Fibroblast of peridontal ligament (primary cell): ENCODE data around the gene GRK1.

ENCODE experiments used
- DNase-seq: peaks from one replicate; pipeline ENCODE4 v3.0.0-alpha.2; 2010; ENCODE audit errors: extremely low read depth

GRK1 gene

GRCh38 chr13:113729187-113730019 lies 62.4 kb downstream of the GRK1 start:
- no peak for DNase-seq

DNA sequence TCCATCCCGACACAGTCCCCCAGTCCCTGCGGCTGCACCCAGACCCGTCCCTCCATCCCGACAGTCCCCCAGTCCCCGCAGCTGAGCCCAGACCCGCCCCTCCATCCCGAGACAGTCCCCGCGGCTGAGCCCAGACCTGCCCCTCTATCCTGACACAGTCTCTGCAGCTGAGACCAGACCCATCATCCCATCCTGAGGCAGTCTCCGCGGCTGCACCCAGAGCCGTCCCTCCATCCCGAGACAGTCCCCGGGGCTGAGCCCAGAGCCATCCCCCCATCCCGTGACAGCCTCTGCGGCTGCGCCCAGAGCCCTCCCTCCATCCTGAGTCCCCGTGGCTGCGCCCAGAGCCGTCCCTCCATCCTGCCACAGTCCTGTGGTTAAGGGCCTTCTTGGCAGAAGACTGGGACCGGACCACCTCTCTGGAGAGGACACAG lies 63.3 kb downstream of the GRK1 start:
- no peak for DNase-seq

DNA sequence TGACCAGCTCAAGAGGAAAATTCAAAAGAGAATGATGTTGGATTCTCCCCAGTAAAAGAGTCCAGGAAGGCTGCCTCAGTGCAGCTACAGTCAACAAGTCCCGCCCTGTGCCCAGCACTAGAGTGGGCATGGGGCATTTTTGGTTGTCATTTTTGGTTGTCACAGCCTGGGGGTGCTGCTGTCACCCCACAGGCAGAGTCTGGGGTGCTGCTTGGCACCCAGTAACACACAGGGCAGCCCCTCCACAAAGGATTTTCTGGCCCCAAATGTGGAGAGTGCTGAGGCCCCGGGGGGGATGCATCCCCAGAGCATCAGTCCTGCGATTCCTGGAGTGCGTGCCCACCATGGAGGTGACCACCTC lies 63.8 kb downstream of the GRK1 start:
- DNase-seq = no peak

DNA sequence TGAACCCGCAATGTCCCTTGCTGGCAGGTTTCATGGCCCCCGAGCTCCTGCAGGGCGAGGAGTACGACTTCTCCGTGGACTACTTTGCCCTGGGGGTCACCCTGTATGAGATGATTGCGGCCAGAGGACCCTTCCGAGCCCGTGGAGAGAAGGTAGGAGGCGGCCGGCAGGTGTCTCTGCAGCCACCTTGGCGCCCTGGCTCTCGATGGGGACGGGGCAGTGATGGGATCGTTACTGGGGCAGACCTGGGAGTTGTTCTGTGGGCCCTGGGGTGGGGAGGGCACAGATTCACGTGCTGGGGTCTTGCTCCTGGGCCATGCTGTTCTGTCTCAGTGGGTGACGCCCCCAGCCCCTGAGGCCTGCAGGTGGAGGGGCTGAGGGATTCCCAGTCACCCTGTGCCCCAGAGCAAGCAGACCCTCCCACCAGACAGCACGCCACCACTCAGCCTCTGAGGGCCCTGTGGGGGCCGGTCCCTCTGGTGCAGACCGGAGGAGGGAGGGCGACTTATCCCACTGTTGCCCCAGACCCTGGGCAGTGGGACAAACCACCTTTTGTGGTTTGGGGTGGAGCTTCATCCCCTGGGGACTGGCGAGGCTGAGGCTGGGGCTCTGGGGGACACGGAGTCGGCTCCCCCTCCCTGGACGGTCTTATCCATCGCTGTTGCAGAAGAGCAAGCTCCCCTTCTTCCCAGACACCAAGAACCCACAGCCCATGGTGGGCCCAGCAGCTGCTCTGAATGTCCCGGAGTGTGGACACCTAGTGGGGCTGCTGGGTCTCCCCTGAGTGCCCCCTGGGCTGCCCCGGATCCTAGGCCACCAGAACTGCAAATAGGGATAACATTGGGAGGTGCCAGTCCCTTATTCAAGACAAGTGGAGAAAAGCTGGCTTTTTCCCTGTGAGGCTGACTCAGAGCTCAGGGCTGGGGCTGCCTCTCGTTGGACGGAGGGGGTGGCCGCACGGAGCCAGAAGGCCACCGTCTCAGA lies 64.5 kb downstream of the GRK1 start:
- no peak for DNase-seq

GRCh38 chr13:113732176-113732960 lies 65.3 kb downstream of the GRK1 start:
- no peak for DNase-seq

GRCh38 chr13:113732961-113733950 lies 66.2 kb downstream of the GRK1 start:
- DNase-seq = no peak

DNA sequence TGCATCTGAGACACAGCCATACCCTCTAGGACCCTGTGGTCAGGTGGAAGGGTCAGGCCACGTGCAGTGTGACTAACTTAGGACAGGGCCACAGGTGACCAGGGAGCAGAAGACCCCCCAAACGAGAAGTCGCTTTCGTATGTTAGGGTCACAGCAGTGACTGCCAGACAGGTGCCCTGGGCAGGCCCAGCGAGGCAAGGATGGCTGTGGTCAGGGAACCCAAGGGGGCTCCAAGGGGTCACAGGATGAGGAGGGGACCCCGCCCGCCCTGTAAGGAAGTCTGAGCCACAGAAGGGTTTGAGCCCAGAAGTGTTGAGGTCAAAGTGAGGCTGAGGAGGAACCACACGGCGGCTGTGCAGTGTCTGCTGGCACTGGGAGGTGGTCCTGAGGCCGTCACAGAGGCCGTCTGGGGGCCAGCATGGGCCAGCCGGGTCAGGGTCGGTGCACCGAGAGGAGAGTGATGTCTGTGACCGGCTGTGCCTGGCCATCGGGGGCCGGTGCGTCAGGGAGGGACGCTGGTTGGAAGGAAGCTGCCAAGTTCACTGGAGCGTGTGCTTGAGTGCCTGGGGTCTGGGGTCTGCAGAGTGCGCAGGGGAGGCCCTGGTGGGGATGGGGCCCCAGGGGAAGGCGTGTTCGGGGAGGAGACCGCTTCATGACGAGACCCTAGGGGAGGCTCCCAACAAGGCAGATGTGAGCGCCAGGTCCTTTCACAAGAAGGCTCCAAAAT lies 67.2 kb downstream of the GRK1 start:
- DNase-seq = no peak

DNA sequence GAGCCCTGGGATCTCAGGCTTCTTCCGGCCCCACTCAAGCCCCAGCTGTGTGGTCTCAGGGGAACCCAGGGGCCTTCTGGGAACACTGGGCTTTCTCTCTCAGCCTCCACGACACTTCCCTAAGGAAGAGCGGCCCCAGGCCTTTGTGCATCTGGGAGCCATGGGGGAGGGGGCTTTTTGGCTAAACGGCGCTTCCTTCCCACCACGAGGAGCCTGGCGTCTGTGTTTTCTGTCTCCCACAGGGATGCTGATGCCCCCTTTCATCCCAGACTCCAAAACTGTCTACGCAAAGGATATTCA lies 67.8 kb downstream of the GRK1 start:
- no peak for DNase-seq

DNA sequence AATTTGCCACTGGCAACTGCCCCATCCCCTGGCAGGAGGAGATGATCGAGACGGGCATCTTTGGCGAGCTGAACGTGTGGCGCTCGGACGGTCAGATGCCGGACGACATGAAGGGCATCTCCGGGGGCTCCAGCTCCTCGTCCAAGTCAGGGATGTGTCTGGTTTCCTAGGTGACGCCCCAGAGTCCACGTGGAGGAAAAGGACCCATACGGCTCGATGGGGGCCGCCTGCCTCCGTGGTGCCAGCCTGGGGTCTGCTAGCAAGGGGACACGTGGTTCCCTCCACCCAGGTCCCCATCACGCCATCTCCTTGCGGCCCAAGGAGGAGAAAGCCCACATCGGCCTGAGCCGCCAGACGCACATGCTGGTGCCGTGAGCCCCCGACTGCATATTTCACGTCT lies 68.2 kb downstream of the GRK1 start:
- DNase-seq = no peak

GRCh38 chr13:113735750-113736149 lies 68.7 kb downstream of the GRK1 start:
- DNase-seq = no peak

GRCh38 chr13:113736258-113736731 lies 69.3 kb downstream of the GRK1 start:
- no peak for DNase-seq

GRCh38 chr13:113737803-113738202 lies 70.8 kb downstream of the GRK1 start:
- no peak for DNase-seq

DNA sequence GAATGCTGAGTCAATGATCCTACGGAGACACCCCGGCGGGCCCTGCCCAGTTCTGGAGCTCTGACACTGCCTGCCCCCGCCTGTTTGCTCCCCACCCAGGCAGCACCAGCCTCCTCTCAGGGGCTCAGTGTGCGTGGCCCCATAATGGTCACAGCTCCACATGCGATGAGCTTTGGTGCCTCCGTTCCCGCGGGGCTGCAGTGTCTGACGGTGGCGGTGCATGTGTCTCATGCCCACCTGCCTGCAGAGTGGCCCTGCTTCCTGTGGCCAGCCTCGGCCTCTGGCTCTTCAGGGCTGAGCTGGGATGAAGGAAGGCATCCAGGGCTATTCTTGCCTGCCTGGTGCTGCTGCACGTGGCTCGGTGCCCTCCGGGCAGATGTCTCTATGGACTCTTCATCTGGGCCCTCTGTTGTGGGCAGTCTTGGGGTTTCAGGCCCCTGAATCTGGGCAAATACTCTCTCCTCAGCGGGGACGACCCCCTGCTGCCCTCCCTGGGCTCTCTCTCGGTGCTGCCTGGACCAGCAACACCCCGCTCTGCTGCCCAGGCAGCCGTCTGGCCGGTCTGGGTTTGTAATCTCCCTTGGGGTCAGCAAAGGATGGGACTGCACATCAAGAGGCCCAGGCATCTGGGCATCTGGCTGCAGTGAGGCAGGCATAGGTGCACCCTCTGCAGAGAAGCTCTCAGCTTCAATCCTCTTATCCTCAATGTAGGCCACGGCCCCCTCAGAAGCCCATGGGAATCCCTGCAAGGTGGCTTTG lies 72.7 kb downstream of the GRK1 start:
- DNase-seq = no peak

DNA sequence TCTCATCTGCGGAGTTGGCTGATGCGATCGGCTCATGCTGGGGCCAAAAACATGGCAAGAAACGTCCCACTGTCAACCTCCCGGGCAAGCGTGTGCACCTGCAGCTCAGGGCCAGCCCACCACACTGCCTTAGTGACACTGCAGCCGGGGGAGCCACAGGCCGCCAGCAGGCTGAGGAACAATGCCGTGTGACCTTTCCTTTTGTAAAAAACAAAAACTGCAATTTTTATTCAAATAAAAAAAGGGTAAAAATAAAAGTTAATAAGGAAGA lies 73.2 kb downstream of the GRK1 start:
- no peak for DNase-seq

DNA sequence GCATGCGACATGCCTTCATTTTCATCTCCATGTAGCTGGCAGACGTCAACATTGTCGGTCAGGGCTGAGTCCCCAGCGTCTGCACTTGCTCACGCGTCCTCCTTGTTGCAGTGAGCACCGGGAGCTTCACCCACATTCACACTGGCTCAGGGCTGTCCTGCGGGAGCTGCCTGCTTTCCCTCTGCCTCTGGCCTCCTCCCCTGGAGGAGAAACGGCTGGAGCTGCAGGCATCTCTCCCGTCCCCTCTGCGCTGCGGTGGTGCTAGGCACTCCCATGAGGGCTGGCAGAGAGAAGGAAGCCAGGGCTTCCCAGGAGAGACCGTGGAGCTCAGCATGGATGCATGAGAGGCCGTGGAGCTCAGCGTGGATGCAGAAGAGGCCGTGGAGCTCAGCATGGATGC lies 73.6 kb downstream of the GRK1 start:
- DNase-seq = no peak

DNA sequence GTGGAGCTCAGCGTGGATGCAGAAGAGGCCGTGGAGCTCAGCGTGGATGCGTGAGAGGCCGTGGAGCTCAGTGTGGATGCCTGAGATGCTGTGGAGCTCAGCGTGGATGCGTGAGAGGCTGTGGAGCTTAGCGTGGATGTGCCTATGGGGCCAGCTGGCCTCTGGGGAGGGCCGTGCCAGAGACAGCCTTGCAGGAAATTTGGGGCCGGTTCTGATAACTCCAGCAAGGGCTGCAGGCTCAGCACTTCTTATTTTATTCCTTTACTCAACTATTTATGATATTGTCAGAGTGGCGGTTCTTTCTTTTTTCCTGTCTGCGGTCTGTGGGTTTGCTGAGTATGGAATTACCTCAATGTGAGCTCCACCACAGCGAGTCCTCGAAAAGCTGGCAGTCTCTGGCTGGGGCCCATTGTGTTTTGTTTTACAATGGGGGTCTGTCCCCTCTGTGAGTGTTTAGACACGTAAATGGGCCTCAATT lies 74.2 kb downstream of the GRK1 start:
- DNase-seq = peak; percentile 23

DNA sequence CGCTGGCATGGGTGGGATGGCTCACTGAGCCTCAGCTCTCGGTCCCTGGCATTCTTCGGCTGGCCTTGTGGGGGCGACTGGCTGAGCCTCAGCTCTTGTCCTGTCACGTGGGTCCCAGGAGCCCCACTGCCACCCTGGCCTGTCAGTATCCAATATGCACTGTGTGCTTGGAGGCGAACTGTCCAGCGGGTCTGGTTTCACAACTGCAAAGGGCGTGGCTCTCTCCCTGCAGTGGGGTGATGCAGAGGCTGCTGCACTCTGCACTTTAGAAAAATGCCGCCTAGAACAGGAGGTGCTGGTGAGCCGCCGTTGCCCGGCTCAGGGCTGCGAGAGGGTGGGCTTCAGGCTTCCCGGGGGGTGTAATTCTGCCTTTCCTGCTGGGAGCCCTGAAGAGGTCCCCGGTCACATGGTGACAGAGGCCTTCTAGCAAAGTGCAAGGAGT lies 75.0 kb downstream of the GRK1 start:
- peak; percentile 55 for DNase-seq

DNA sequence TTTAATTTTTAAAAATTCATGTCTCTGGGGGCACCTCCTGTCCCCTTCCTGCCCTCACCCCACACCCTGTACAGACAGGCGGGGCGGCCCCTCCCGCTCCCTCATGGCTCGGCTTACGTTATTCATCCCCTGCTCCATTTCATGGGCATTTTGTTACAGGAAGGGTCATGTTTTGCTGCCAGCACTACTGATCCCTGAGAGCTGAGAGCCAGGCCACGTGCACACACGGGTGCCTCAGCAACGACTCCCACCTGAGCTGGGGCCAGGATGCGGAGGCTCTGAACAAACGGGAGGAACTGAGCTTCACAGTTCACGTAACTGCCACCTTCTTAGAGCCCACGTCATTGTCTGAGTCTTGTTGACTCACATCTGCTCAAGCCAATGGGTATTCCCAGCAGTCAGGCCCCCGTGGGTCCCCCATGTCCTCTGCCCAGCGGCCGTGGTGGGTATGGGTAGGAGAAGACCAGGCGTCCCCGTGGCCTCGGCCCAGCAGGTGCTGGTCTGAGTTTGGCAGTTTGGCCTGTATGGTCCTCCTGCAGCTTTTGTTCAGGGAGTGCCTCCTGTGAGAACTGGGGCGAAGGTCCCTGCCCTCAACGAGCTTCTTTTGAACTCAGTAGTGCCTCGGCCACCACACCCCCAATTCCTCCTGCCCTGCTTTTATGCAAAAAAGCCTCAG lies 75.6 kb downstream of the GRK1 start:
- no peak for DNase-seq
